Gastroesophageal sphincter (tissue), 3 donors: ENCODE measurements around the gene ADAT3.

ENCODE experiments used
- EP300 ChIP-seq: sonication (generic); formaldehyde crosslinking; IDR thresholded peaks from one replicate; pipeline ENCODE4 v1.6.1; 2017; ENCODE audit warnings: antibody characterized with exemption, mild to moderate bottlenecking
- POLR2AphosphoS5 ChIP-seq: sonication (generic); formaldehyde crosslinking; IDR thresholded peaks from one replicate; pipeline ENCODE4 v1.6.1; 2017; ENCODE audit warnings: antibody characterized with exemption
- TF ChIP-seq, protein P1 (sequence below), 4 experiments: fragments of 200-600 bp in 2 of 4; fragments of 450-650 bp in 2 of 4; sonication (generic) in 1 of 4; IDR thresholded peaks; one replicate each; pipeline ENCODE4 v1.5.1; 2017 to 2019; ENCODE audit warnings: antibody characterized with exemption in 4 of 4, mild to moderate bottlenecking in 2 of 4, moderate library complexity in 2 of 4

DNA sequence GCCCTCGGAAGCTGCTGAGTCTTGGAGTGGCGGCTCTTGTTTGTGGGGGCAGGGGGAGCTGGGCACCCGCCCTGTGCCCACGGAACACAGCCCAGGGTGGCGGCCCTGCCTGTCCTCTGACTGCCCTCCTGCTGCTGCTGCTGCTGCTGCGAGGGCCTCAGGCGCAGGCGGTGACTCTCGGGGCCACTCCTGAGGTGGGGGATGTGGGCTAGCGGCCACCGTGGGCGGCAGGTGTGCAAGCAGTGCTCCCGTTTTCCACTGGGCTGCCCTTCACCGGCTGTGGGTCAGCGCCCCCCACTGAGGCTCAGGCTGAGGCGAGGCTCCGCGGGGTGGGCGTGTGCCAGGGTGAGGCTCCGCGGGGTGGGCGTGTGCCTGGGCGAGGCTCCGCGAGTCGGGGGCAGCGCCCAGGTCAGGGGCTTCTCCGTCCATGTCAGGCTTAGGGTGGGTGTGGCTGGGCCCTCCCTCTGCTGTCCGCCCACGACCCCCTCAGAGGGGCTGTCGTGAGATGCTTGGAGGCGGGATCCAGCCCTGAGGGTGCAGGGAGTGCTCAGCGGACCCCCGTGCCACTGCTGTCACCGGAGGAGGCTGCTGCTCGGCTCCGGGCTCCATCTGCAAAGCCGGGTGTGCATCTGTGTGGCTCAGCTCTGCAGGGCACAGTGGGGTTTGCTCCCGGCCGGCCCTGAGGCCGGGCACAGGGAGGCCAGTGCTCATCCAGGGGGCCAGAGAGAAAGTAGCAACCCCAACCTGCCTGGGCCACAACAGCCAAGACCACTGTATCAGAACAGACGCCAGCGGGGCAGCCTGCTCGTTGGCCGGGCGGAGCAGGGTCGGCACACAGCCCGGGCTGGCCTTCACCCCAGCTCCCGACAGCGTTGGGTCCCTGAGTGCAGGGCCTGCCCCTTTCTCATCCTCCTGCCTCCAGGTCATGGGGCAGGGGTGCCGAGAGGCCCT, 50.2 kb downstream of the ADAT3 start:
- TF ChIP-seq, protein P1, sequence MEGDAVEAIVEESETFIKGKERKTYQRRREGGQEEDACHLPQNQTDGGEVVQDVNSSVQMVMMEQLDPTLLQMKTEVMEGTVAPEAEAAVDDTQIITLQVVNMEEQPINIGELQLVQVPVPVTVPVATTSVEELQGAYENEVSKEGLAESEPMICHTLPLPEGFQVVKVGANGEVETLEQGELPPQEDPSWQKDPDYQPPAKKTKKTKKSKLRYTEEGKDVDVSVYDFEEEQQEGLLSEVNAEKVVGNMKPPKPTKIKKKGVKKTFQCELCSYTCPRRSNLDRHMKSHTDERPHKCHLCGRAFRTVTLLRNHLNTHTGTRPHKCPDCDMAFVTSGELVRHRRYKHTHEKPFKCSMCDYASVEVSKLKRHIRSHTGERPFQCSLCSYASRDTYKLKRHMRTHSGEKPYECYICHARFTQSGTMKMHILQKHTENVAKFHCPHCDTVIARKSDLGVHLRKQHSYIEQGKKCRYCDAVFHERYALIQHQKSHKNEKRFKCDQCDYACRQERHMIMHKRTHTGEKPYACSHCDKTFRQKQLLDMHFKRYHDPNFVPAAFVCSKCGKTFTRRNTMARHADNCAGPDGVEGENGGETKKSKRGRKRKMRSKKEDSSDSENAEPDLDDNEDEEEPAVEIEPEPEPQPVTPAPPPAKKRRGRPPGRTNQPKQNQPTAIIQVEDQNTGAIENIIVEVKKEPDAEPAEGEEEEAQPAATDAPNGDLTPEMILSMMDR (IDR thresholded peaks at IDR 0.05): no peak
- TF ChIP-seq EP300 (no peak), POLR2AphosphoS5 (no peak)
